Left lung (tissue), 10 donors: ENCODE results near the gene CDH4. TPM values are rescaled to one million over a fixed set of nuclear protein-coding genes. Genes with fewer than 3 reads are reported as not detected.

ENCODE experiments used
- ATAC-seq: fragments of 200-7000 bp; cut with Tn5 transposase; one replicate; pipeline ENCODE4 v1.9.1; 2020; ENCODE audit warnings: moderate library complexity
- DNase-seq, 4 donors: peaks; one replicate each; pipeline ENCODE4 v3.0.0-alpha.2; 2013 to 2020
- H3K27ac ChIP-seq, 2 donors: fragments of 200-600 bp; sonication (generic) in 1 of 2; one replicate each; pipeline versions ENCODE4 v1.5.0 to v1.8.0; 2020 to 2021
- H3K27me3 ChIP-seq, 2 donors: fragments of 200-600 bp; sonication (generic) in 1 of 2; one replicate each; pipeline versions ENCODE4 v1.5.0 to v1.8.0; 2020 to 2021
- H3K36me3 ChIP-seq, 2 donors: fragments of 200-600 bp; sonication (generic) in 1 of 2; one replicate each; pipeline versions ENCODE4 v1.5.0 to v1.8.0; 2020 to 2021
- H3K4me1 ChIP-seq, 2 donors: fragments of 200-600 bp; one replicate each; pipeline ENCODE4 v1.8.0; 2021
- H3K4me3 ChIP-seq, 2 donors: fragments of 200-600 bp; sonication (generic) in 1 of 2; one replicate each; pipeline versions ENCODE4 v1.5.0 to v1.8.0; 2020 to 2021; ENCODE audit warnings: mild to moderate bottlenecking in 1 of 2
- H3K9me3 ChIP-seq, 2 donors: fragments of 200-600 bp; sonication (generic) in 1 of 2; one replicate each; pipeline versions ENCODE4 v1.5.0 to v1.8.0; 2020 to 2021
- CTCF ChIP-seq, 2 donors: fragments of 200-600 bp; sonication (generic) in 1 of 2; IDR thresholded peaks; one replicate each; pipeline versions ENCODE4 v1.5.0 to v1.8.0; 2021; ENCODE audit warnings: antibody characterized with exemption in 2 of 2
- intact Hi-C, 2 donors: fragments of 100-400 bp; cut with DNase I; formaldehyde crosslinking; loops; one replicate each; pipeline versions ENCODE4 v1.11.2 to v1.14.2; 2022
- polyA plus RNA-seq, 6 donors: library from polyadenylated mRNA; unstranded; fragments of 120-200 nt; gene quantifications; one replicate each; pipeline ENCODE4 v1.2.1, GENCODE V29; 2013; ENCODE audit not compliant: insufficient read length in 6 of 6
- total RNA-seq, 2 donors: library from RNA; stranded (reverse); fragmentation: NEBNext Ultra II Directional; extraction: Animal tissue kit (Norgen Biotek cat#: 25700); gene quantifications; one replicate each; pipeline ENCODE4 v1.2.1, GENCODE V29; 2021
- donor health status: DM: no; HTN: yes; CAD: no.
- donor health status: DM: no; HTN: no; CAD: no.

The CDH4 gene
- total and polyA plus RNA-seq, 8 donors, result 0.24 to 10.8 (median 5.1) TPM

- H3K27ac ChIP-seq, result no peak overlapping the region
- H3K9me3 ChIP-seq, result peaks cover 0 to 12% of the 10 kb centered on the region in 2 donors
- no peaks in the 10 kb centered on the region for H3K36me3 ChIP-seq
- ATAC-seq (no peak), DNase-seq (no peak)
- peaks cover 0 to 30% of the 10 kb centered on the region in 2 donors for H3K27me3 ChIP-seq
- TF ChIP-seq CTCF (IDR thresholded peaks at IDR 0.05), result no peak
- intact Hi-C loops, result no loop called here
- H3K4me3 ChIP-seq, result no peak overlapping the region
- no peaks in the 10 kb centered on the region for H3K4me1 ChIP-seq
These were observed 27.6 kb downstream of the CDH4 start for GRCh38 chr20:61279621-61280150.

- intact Hi-C loops, result no loop called here
These were observed 28.3 kb downstream of the CDH4 start for GRCh38 chr20:61280217-61280980.

DNA sequence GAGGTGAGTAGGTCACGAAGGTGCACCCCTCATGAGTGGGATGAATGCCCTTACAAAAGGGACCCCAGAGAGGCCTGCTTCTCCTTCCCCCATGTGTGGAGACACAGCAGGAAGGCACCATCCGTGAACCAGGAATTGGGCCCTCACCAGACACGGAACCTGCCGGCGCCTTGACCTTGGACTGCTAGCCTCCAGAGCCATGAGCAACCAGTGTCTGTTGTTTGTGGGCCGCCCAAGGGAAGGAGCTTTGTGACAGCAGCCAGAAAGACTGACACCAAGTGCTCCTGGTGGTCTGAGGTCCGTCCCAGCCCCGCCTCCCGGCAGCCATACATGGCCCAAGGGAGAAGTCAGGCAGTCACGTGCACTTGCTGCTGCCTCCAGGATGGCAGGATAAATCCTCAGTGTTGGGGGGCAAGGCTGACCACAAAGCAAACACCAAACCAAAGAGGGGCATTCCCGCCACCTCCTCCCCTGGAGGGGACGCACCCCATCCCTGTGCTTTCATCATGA is 29.3 kb downstream of the CDH4 start:
- Histone ChIP-seq H3K27me3 (peaks cover 0 to 30% of the 10 kb centered on the region in 2 donors), H3K4me3 (no peak overlapping the region), H3K4me1 (no peaks in the 10 kb centered on the region), H3K27ac (no peak overlapping the region), H3K9me3 (peaks cover 0 to 12% of the 10 kb centered on the region in 2 donors), H3K36me3 (no peaks in the 10 kb centered on the region)
- no peak for TF ChIP-seq CTCF (IDR thresholded peaks at IDR 0.05)
- ATAC-seq (no peak), DNase-seq (no peak)
- intact Hi-C loops, result no loop called here

More at GRCh38 chr20:61280217-61280980, 28.3 kb downstream of the CDH4 start:
- no peak overlapping the region for H3K27ac ChIP-seq
- H3K36me3 ChIP-seq, result no peaks in the 10 kb centered on the region
- ATAC-seq, result no peak
- peaks cover 0 to 12% of the 10 kb centered on the region in 2 donors for H3K9me3 ChIP-seq
- no peak for DNase-seq
- H3K4me1 ChIP-seq, result no peaks in the 10 kb centered on the region
- TF ChIP-seq CTCF (IDR thresholded peaks at IDR 0.05), result no peak
- H3K27me3 ChIP-seq, result peaks cover 0 to 30% of the 10 kb centered on the region in 2 donors
- H3K4me3 ChIP-seq, result no peak overlapping the region

DNA sequence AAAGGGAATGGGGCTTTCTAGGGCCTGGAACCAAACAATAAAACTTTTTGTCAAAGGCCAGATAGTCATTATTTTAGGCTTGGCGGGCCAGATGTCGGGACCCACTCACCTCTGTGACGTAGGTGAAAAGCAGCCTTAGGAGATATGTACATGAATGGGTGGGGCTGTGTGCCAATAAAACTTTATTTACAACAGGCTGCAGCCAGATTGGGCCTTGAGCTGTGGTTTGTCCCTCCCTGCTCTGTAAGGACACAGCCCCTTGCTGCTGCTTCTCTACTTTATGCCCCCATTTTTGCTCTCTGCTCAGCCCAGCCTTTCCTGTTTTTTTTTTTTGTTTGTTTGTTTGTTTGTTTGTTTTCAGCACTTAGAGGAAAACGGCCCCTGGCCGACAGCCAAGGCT is 32.7 kb downstream of the CDH4 start:
- H3K4me3 ChIP-seq, result no peak overlapping the region
- no peaks in the 10 kb centered on the region for H3K36me3 ChIP-seq
- DNase-seq (no peak), ATAC-seq (no peak)
- H3K27ac ChIP-seq, result no peak overlapping the region
- intact Hi-C loops, result no loop called here
- no peak for TF ChIP-seq CTCF (IDR thresholded peaks at IDR 0.05)
- H3K4me1 ChIP-seq, result no peaks in the 10 kb centered on the region
- H3K9me3 ChIP-seq, result peaks cover 0 to 17% of the 10 kb centered on the region in 2 donors
- peaks cover 0 to 17% of the 10 kb centered on the region in 2 donors for H3K27me3 ChIP-seq

DNA sequence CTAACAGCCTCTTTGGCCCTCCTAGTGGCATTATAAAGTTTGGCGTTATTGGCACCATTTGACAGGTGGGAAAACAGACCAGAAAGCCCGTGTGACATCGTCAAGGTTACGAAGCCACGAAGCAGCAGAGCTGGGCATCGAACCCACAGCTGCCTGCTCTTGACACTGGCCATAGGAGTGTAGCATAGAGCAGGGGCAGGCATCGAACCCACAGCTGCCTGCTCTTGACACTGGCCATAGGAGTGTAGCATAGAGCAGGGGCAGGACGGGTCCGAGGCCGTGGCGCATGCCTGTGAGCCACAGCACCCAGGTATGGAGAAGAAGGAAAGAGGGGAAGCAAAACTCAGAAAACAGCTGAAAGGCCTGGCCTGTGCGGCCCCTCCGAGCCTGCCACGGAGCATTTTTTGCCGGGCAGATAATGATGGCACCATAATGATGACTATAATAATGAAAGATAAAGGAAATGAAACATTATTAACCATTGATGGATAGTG is 33.1 kb downstream of the CDH4 start:
- ATAC-seq (no peak), DNase-seq (no peak)
- no peak overlapping the region for H3K4me3 ChIP-seq
- peaks cover 0 to 12% of the 10 kb centered on the region in 2 donors for H3K27me3 ChIP-seq
- H3K9me3 ChIP-seq, result peaks cover 0 to 17% of the 10 kb centered on the region in 2 donors
- no peak overlapping the region for H3K27ac ChIP-seq
- no peaks in the 10 kb centered on the region for H3K36me3 ChIP-seq
- no peak for TF ChIP-seq CTCF (IDR thresholded peaks at IDR 0.05)
- no peaks in the 10 kb centered on the region for H3K4me1 ChIP-seq
- intact Hi-C loops, result no loop called here
